ENCODE measurements around the gene PPFIA3. TPM values are rescaled to one million over a fixed set of nuclear protein-coding genes. Genes with fewer than 3 reads are reported as not detected.

PPFIA3 gene
- total RNA-seq, 1 experiment from 2014 or later: 28.1 TPM

GRCh38 chr19:49149652-49150105, 30.3 kb downstream of the PPFIA3 start (continued):
- TF ChIP-seq TCF7L2 (IDR thresholded peaks at IDR 0.05; ENCODE audit: borderline replicate concordance, extremely low read depth, insufficient read depth, insufficient read length) (peak; percentile 64), CBX3 (IDR thresholded peaks at IDR 0.05; ENCODE audit: low read depth) (no peak), SP1 (IDR thresholded peaks at IDR 0.05; ENCODE audit: low read depth) (peak; percentile 64), ELF1 (IDR thresholded peaks at IDR 0.05; ENCODE audit: borderline replicate concordance, low read depth) (no peak), EZH2phosphoT487 (IDR thresholded peaks at IDR 0.05; ENCODE audit: borderline replicate concordance) (no peak), JUND (IDR thresholded peaks at IDR 0.05) (peak; percentile 68), POLR2A (IDR thresholded peaks at IDR 0.05; ENCODE audit: borderline replicate concordance, extremely low read depth, insufficient read depth, insufficient read length) (peak; percentile 66), MAX (IDR thresholded peaks at IDR 0.05) (peak; percentile 78), ZBTB33 (IDR thresholded peaks at IDR 0.05; ENCODE audit: extremely low read depth, insufficient replicate concordance, low read length) (no peak), SIN3A (IDR thresholded peaks at IDR 0.05; ENCODE audit: low read depth) (peak; percentile 67; the same call in 1 of the 2 replicates)

GRCh38 chr19:49150106-49150943, 31.0 kb downstream of the PPFIA3 start:
- Histone ChIP-seq H3K9me3 (ENCODE audit: control insufficient read depth in 1 of 2, insufficient read depth in 1 of 2, low read depth in 1 of 2, low read length in 2 of 2) (no peaks in the 10 kb centered on the region), H3K27ac (ENCODE audit: low read depth, low read length) (peak overlapping the region; percentile 94), H3K9ac (ENCODE audit: low read length) (peak overlapping the region; percentile 98), H4K20me1 (ENCODE audit: insufficient read depth) (no peaks in the 10 kb centered on the region), H3K36me3 (ENCODE audit: control insufficient read depth in 1 of 2, insufficient read depth in 2 of 2, low read length in 2 of 2) (no peaks in the 10 kb centered on the region), H2AFZ (ENCODE audit: low read depth, low read length, poor library complexity, severe bottlenecking) (no peak overlapping the region), H3K4me3 (replicated peaks in 1 of 2; ENCODE audit: low read depth in 1 of 2, low read length in 2 of 2) (peak overlapping the region; percentile 90 to 95), H3K4me1 (ENCODE audit: control insufficient read depth in 1 of 2, insufficient read depth in 2 of 2, low read length in 2 of 2) (peaks cover 25 to 55% of the 10 kb centered on the region in 2 experiments), H3K9me2 (ENCODE audit: insufficient read depth) (no peaks in the 10 kb centered on the region), H3K27me3 (ENCODE audit: insufficient read depth, low read length) (no peaks in the 10 kb centered on the region), H3K4me2 (ENCODE audit: low read length) (peak overlapping the region; percentile 99), H3K79me2 (ENCODE audit: insufficient read depth, low read length) (no peaks in the 10 kb centered on the region)
- ChIA-PET POLR2A (interaction anchor here (0.8 to 2.3 kb wide), 7 partner anchors 15 to 58 kb away, joined by 3 to 9 read pairs (median 4); partner anchors contain the start of gene LIN7B), RAD21 (ENCODE audit: low non-redundant PET in 1 of 2, low total read pairs in 2 of 2, uncharacterized antibody in 2 of 2, unreplicated experiment in 2 of 2) (interaction anchor here in 1 of 2 experiments (0.7 kb wide), 1 partner anchor 91 kb away, joined by 3 read pairs; no protein-coding TSS in a partner anchor), CTCF (interaction anchor here (0.6 to 3.0 kb wide), 5 partner anchors 14 to 531 kb away, joined by 3 to 17 read pairs (median 5); partner anchors contain the start of genes GYS1 and RUVBL2)
- ATAC-seq: peak; percentile 39
- intact Hi-C loops (cut with micrococcal nuclease): no loop called here
- DNase-seq (ENCODE audit: low read depth, low spot score): peak; percentile 76
- BruUV-seq (replicated peaks): TSS peak; percentile 85
- TF ChIP-seq SIN3A (IDR thresholded peaks at IDR 0.05; ENCODE audit: low read depth): peak; percentile 70; the same call in 1 of the 2 replicates
- no peak for TF ChIP-seq EGR1 (IDR thresholded peaks at IDR 0.05; ENCODE audit: low read depth)
- peak; percentile 72; the same call in 1 of the 2 replicates for TF ChIP-seq SP1 (IDR thresholded peaks at IDR 0.05; ENCODE audit: low read depth)
- no peak for TF ChIP-seq ELF1 (IDR thresholded peaks at IDR 0.05; ENCODE audit: borderline replicate concordance, low read depth)
- peak; percentile 58 for TF ChIP-seq POLR2AphosphoS5 (IDR thresholded peaks at IDR 0.05; ENCODE audit: low read depth, low read length)
- peak; percentile 43 for TF ChIP-seq JUND (IDR thresholded peaks at IDR 0.05)
- TF ChIP-seq POLR2A (IDR thresholded peaks at IDR 0.05; ENCODE audit: borderline replicate concordance, extremely low read depth, insufficient read depth, insufficient read length): peak; percentile 50
- no peak for TF ChIP-seq EZH2phosphoT487 (IDR thresholded peaks at IDR 0.05; ENCODE audit: borderline replicate concordance)
- TF ChIP-seq ZFX (IDR thresholded peaks at IDR 0.05): peak; percentile 65; the same call in 1 of the 2 replicates
- peak; percentile 24 for TF ChIP-seq YY1 (IDR thresholded peaks at IDR 0.05; ENCODE audit: extremely low read depth, insufficient replicate concordance, low read depth, low read length)
- TF ChIP-seq MAX (IDR thresholded peaks at IDR 0.05): peak; percentile 71
